NCI-H2196 (cell line): Measurements from ENCODE around the gene DLX2.

Experiments used
- DNase-seq: peaks from one replicate; lab custom pipeline; 2025; ENCODE audit not compliant: unreplicated experiment; lab: John Stamatoyannopoulos, UW

The DLX2 gene

GRCh38 chr2:172056293-172056692 lies 46.4 kb downstream of the DLX2 start:
- DNase-seq = no peak

- DNase-seq = no peak
Observed at GRCh38 chr2:172053486-172053885, 49.2 kb downstream of the DLX2 start.

- peak; percentile 30 for DNase-seq
Observed at GRCh38 chr2:172052000-172052983, 50.4 kb downstream of the DLX2 start.

- DNase-seq = no peak
Observed at GRCh38 chr2:172050479-172051125, 52.1 kb downstream of the DLX2 start.

GRCh38 chr2:172049567-172050120 lies 53.1 kb downstream of the DLX2 start:
- DNase-seq = no peak
